HEK293 (cell line): ENCODE results near the gene OXSR1.

Experiments used
- CTCF ChIA-PET: fragments of 350-600 bp; formaldehyde crosslinking; extraction: SDS; loops from one replicate; lab custom pipeline; 2021; ENCODE audit warnings: antibody characterized with exemption; lab: Yijun Ruan, JAX
- POLR2A ChIA-PET: fragments of 300-600 bp; formaldehyde crosslinking; extraction: SDS; loops from one replicate; lab custom pipeline; 2020; ENCODE audit warnings: antibody characterized with exemption, inconsistent platforms; lab: Yijun Ruan, JAX
- H3K27ac ChIP-seq: fragments of 200-500 bp; sonication (Bioruptor generic); 2 replicates; pipeline ENCODE4 v1.5.1; 2014; ENCODE audit warnings: low read depth, low read length, control low read depth, inconsistent platforms; ENCODE audit errors: extremely low read depth
- H3K36me3 ChIP-seq, 2 experiments: fragments of 200-500 bp in 1 of 2; sonication (Bioruptor generic) in 1 of 2; 1 replicate in 1 of 2; 2 replicates in 1 of 2; pipeline ENCODE4 v1.5.1; 2014 to 2017; ENCODE audit warnings: inconsistent platforms in 2 of 2, low read length in 2 of 2; ENCODE audit not compliant: control insufficient read depth in 2 of 2, insufficient read depth in 1 of 2
- H3K4me1 ChIP-seq: fragments of 200-500 bp; sonication (Bioruptor generic); 2 replicates; pipeline ENCODE4 v1.5.1; 2014; ENCODE audit warnings: mild to moderate bottlenecking, low read length, inconsistent platforms; ENCODE audit not compliant: control insufficient read depth, insufficient read depth
- H3K4me3 ChIP-seq: 2 replicates; pipeline ENCODE4 v1.5.1; 2011; ENCODE audit warnings: low read depth, mild to moderate bottlenecking, control low read depth, low read length, moderate library complexity
- H3K9me3 ChIP-seq: fragments of 200-500 bp; sonication (Bioruptor generic); 2 replicates; pipeline ENCODE4 v1.5.1; 2014; ENCODE audit warnings: low read depth, low read length, inconsistent platforms; ENCODE audit not compliant: control insufficient read depth, insufficient read depth
- CTCF ChIP-seq: fragments of 450-650 bp; formaldehyde crosslinking; IDR thresholded peaks from 2 replicates; pipeline ENCODE4 v1.5.1; 2016; ENCODE audit warnings: missing biosample characterization, missing genetic modification characterization
- HIC1 ChIP-seq: fragments of 450-650 bp; formaldehyde crosslinking; IDR thresholded peaks from 2 replicates; pipeline ENCODE4 v1.5.1; 2016; ENCODE audit warnings: missing biosample characterization, missing genetic modification characterization
- RBAK ChIP-seq: fragments of 450-650 bp; formaldehyde crosslinking; IDR thresholded peaks from 2 replicates; pipeline ENCODE4 v1.5.1; 2016; ENCODE audit warnings: missing biosample characterization, missing genetic modification characterization
- SALL2 ChIP-seq: fragments of 450-650 bp; formaldehyde crosslinking; IDR thresholded peaks from 2 replicates; pipeline ENCODE4 v1.5.0; 2017; ENCODE audit warnings: missing biosample characterization, mild to moderate bottlenecking, missing genetic modification characterization, borderline replicate concordance
- SETDB1 ChIP-seq: IDR thresholded peaks from one replicate; pipeline ENCODE4 v1.6.1; 2017; ENCODE audit warnings: mild to moderate bottlenecking, low read length, moderate library complexity, mixed read lengths; ENCODE audit not compliant: insufficient read length
- TRIM28 ChIP-seq: IDR thresholded peaks from 2 replicates; pipeline ENCODE4 v1.6.1; 2011; ENCODE audit warnings: low read length, control low read depth, borderline replicate concordance
- ZBTB20 ChIP-seq: fragments of 450-650 bp; formaldehyde crosslinking; IDR thresholded peaks from 2 replicates; pipeline ENCODE4 v1.5.1; 2016; ENCODE audit warnings: missing biosample characterization, missing genetic modification characterization
- ZBTB21 ChIP-seq: fragments of 450-650 bp; formaldehyde crosslinking; IDR thresholded peaks from 2 replicates; pipeline ENCODE4 v1.5.1; 2017; ENCODE audit warnings: missing biosample characterization, missing genetic modification characterization
- ZNF133 ChIP-seq: fragments of 450-650 bp; formaldehyde crosslinking; IDR thresholded peaks from 2 replicates; pipeline ENCODE4 v1.5.1; 2016; ENCODE audit warnings: missing biosample characterization, missing genetic modification characterization
- ZNF146 ChIP-seq: fragments of 450-650 bp; formaldehyde crosslinking; IDR thresholded peaks from 2 replicates; pipeline ENCODE4 v1.5.1; 2016; ENCODE audit warnings: missing biosample characterization, missing genetic modification characterization
- ZNF184 ChIP-seq: fragments of 450-650 bp; IDR thresholded peaks from 2 replicates; pipeline ENCODE4 v1.5.1; 2018; ENCODE audit warnings: missing biosample characterization, mild to moderate bottlenecking, missing genetic modification characterization
- ZNF341 ChIP-seq: fragments of 450-650 bp; formaldehyde crosslinking; IDR thresholded peaks from 2 replicates; pipeline ENCODE4; 2016; ENCODE audit warnings: low read depth, missing biosample characterization, missing genetic modification characterization
- ZNF37A ChIP-seq: fragments of 450-650 bp; IDR thresholded peaks from 2 replicates; pipeline ENCODE4 v1.5.1; 2018; ENCODE audit warnings: missing biosample characterization, missing genetic modification characterization
- ZNF426 ChIP-seq: fragments of 450-650 bp; formaldehyde crosslinking; IDR thresholded peaks from 2 replicates; pipeline ENCODE4 v1.5.1; 2017; ENCODE audit warnings: missing biosample characterization, missing genetic modification characterization, mild to moderate bottlenecking, inconsistent platforms, moderate library complexity
- ZNF624 ChIP-seq: fragments of 450-650 bp; formaldehyde crosslinking; IDR thresholded peaks from 2 replicates; pipeline ENCODE4 v1.5.1; 2017; ENCODE audit warnings: missing biosample characterization, missing genetic modification characterization
- ZNF629 ChIP-seq: fragments of 450-650 bp; formaldehyde crosslinking; IDR thresholded peaks from 2 replicates; pipeline ENCODE4 v1.5.1; 2017; ENCODE audit warnings: missing biosample characterization, missing genetic modification characterization
- ZNF664 ChIP-seq: fragments of 450-650 bp; formaldehyde crosslinking; IDR thresholded peaks from 2 replicates; pipeline ENCODE4 v1.5.1; 2016; ENCODE audit warnings: missing biosample characterization, missing genetic modification characterization
- ZNF677 ChIP-seq: fragments of 450-650 bp; IDR thresholded peaks from 2 replicates; pipeline ENCODE4 v1.5.0; 2018; ENCODE audit warnings: missing biosample characterization, mild to moderate bottlenecking, missing genetic modification characterization, moderate library complexity
- ZNF692 ChIP-seq: fragments of 450-650 bp; formaldehyde crosslinking; IDR thresholded peaks from 2 replicates; pipeline ENCODE4 v1.5.1; 2016; ENCODE audit warnings: missing biosample characterization, missing genetic modification characterization
- ZXDB ChIP-seq: fragments of 450-650 bp; formaldehyde crosslinking; IDR thresholded peaks from 2 replicates; pipeline ENCODE4 v1.5.1; 2016; ENCODE audit warnings: missing biosample characterization, missing genetic modification characterization

OXSR1 gene

DNA sequence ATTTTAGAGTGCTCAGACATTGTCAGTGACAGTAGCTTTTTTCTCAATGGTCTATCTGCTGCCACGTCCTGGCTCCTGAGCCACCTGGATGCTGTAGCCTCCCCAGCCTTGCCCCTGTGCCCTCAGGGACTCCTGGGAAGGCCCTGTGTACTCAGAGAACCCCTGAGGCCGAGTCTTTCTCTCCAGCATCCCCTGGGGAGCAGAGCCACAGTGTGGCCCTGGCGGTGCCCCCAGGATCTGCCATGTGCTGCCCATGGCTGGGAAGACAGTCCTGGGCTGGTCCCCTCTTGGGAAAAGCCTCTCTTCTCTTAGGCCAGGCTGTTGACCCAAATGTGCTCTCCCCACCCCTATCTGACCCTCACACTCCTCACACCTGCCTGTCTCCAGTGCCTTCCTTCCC is 21.8 kb upstream of the OXSR1 start:
- H3K27ac ChIP-seq = no peak overlapping the region

DNA sequence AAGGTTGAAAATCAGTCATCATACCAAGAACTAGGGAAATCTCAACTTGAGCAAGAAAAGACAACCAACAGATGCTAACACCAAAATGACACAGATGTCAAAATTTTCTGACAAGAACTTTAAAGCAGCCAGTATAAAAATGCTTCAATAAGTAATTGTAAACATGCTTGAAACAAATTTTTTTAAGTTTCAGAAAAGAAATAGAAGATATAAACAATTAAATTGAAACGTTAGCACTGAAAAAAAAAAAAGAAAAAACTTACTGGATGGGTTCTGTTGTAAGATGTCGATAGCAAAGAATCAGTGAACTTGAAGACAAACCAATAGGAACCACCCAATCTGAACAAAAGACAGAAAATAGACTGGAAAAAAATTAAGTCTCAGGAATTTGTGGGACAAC is 18.8 kb upstream of the OXSR1 start:
- no peaks in the 10 kb centered on the region for H3K36me3 ChIP-seq
- CTCF ChIA-PET = interaction anchor here (0.6 kb wide), 1 partner anchor 14 kb away, joined by 3 read pairs; no protein-coding TSS in a partner anchor
- no peaks in the 10 kb centered on the region for H3K9me3 ChIP-seq
- no peaks in the 10 kb centered on the region for H3K4me1 ChIP-seq
- H3K27ac ChIP-seq = no peak overlapping the region
- TF ChIP-seq ZNF133 (tag by site-specific recombination) = no peak
- TF ChIP-seq SETDB1 = peak; percentile 54
- no peak overlapping the region for H3K4me3 ChIP-seq
- POLR2A ChIA-PET = no interaction called here

More for the DNA sequence above, 21.8 kb upstream of the OXSR1 start:
- Histone ChIP-seq H3K9me3 (no peaks in the 10 kb centered on the region), H3K4me1 (no peaks in the 10 kb centered on the region), H3K4me3 (no peak overlapping the region), H3K36me3 (no peaks in the 10 kb centered on the region)
- TF ChIP-seq ZXDB (tag by site-specific recombination) (no peak), ZNF341 (tag by site-specific recombination) (peak; percentile 40)
- POLR2A ChIA-PET = no interaction called here
- CTCF ChIA-PET = no interaction called here

- Histone ChIP-seq H3K9me3 (no peaks in the 10 kb centered on the region), H3K4me1 (no peaks in the 10 kb centered on the region), H3K27ac (no peak overlapping the region), H3K4me3 (no peak overlapping the region), H3K36me3 (no peaks in the 10 kb centered on the region)
- CTCF ChIA-PET = no interaction called here
- no peak for TF ChIP-seq ZNF677
- TF ChIP-seq ZNF629 (tag by site-specific recombination) = no peak
- no peak for TF ChIP-seq ZBTB20 (tag by site-specific recombination)
- no peak for TF ChIP-seq ZNF664 (tag by site-specific recombination)
- TF ChIP-seq ZNF624 (tag by site-specific recombination) = no peak
- TF ChIP-seq HIC1 = no peak
- no peak for TF ChIP-seq ZNF146 (tag by site-specific recombination)
- TF ChIP-seq TRIM28 = no peak
- TF ChIP-seq ZNF692 = no peak
- no peak for TF ChIP-seq ZNF184 (tag by site-specific recombination)
- no peak for TF ChIP-seq ZNF37A (tag by site-specific recombination)
- TF ChIP-seq SALL2 = no peak
- no peak for TF ChIP-seq ZBTB21
- no peak for TF ChIP-seq ZNF426
- no peak for TF ChIP-seq CTCF (tag by site-specific recombination)
- no peak for TF ChIP-seq RBAK (tag by site-specific recombination)
- POLR2A ChIA-PET = interaction anchor here (1.6 kb wide), 1 partner anchor 11 kb away, joined by 5 read pairs; the partner anchor contains the start of gene ACAA1
These were observed 17.9 kb upstream of the OXSR1 start for GRCh38 chr3:38147421-38147820.
